GM11168 (cell line): Measurements from ENCODE around the gene DEFB123.

Source experiments
- in situ Hi-C: fragments of 300-500 bp; cut with MboI; formaldehyde crosslinking; loops from one replicate; pipeline ENCODE4 v1.12.0; 2022; ENCODE audit warnings: low sequenced_read_pairs; ENCODE audit not compliant: unreplicated experiment

Gene DEFB123

DNA sequence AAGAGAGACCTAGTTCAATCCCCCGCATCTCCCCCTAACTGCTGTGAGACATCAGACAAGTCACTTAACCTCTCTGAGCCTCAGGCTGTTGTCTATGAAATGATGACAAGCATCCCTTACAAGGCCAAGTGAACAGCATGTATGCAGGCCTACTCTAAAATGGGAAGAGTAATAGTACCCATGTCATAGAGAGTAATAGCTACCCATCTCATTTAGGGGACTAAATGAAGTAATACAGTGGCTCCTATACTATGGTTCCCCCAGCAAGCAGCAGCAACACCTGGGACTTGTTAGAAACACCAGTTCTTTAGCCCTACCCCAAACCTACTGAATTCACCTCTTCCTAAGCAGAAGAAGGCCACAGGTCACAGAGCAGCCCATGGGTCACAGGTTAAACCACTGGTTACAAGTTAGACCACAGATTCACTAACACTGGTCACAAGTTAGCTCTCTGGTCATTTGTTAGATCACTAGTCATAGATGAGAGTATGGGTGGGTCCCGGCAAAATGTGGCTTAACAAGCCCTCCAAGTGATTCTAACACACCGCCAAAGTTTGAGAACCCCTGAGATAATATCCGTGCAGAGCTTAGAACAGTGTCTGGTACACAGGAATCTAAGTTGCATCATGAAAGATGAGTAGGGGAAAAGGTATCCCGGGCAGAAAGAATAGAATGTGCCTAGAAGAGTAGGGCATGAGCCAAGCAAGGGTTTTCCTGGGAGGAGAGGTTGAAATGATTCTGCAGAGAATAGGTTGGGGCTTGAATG is 33.1 kb downstream of the DEFB123 start:
- in situ Hi-C loops: no loop called here

DNA sequence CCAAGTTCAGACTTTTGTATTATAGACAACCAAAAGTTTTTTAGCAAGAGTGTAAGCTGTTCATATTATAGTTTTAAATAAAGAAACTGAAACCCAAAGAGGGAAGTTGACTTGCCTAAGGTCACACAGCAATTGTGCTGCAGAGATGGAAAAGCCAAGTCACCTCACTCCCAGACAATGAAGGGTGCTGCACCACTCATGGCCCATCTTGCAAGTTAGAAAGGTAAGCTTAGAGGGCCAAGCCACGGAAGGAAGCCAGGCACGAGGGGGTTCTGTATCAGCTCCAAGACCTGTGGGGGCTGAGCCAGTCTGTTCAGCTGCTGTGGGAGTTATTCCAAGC is 33.6 kb downstream of the DEFB123 start:
- in situ Hi-C loops: no loop called here

DNA sequence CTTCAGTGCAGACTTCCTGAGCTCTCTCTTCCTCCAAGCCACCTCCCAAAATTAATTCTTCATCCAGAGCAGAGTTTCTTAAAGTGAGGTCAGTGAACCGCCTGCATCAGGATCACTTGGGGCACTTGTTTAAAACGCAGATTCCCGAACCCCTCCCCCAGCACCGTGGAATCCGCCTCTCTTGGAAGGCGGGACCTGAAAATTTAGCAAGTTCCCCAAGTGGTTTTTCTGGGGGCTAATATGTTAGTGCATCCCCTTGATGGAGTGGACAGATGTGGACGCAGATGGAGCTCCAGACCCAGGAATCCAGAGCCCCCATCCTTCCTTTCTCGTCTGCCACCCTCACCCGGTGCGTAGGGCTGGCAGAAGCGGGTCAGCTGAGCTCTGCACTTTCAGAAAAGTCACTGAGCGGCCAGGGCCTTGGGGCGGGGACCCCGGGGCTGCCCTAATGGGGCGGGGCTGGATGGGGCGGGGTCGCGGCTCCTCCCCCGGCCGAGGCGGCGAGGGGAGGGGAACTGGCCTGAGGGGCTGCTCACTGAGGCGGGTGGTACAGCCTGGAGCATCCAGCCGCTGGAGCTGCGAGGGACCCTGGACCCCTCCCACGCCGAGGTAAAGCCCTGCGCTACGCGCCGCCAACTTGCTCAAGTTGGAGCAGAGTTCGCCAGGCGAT is 34.5 kb downstream of the DEFB123 start, which contains the start of the genes DEFB124 and REM1:
DEFB124 (minus strand) TSS at position 370 of the 670 bp plus-strand sequence. CDS start 2,114 bp downstream, outside the sequence.
REM1 (plus strand) TSS at position 531 of the 670 bp plus-strand sequence. CDS start 1,158 bp downstream, outside the sequence.
- in situ Hi-C loops: no loop called here

DNA sequence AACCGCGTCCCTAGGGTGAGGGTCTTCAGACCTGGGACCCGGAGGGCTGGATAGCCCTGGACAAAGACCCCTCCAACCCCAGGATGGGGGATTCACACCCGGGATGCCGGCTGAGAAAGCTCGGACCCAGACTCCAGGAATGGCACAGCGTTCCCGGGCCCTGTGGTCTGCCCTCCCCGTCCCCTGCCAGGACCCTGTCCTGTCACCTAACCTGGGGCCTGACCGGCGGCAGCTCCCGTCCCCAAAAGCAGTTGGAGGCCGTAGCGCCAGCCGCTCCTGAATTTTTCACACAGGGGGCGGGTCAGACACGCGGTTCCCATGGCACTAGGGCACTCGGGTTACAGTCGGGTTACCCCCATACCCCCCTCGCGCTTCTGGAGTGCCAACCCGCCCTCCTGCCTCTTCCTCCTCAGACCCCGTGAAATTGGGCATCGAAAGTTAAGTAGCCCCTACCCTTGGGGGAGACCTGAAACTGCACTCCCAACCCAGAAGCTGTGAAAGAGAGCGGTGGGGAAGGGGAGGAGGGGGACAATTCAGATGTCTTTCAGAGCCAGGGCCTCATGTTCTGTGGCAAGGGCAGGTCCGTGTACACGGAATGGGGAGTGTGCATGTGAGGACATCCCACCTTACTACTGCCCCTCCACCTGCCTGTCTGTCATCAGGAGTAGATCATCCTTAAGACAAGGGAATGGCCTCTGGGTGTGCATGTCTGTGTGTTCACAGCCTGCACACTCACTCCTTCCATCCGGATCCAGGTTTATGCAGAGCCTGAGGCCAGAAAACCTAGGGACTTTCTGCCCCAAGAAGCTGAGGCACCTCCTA is 35.3 kb downstream of the DEFB123 start:
- in situ Hi-C loops: no loop called here

DNA sequence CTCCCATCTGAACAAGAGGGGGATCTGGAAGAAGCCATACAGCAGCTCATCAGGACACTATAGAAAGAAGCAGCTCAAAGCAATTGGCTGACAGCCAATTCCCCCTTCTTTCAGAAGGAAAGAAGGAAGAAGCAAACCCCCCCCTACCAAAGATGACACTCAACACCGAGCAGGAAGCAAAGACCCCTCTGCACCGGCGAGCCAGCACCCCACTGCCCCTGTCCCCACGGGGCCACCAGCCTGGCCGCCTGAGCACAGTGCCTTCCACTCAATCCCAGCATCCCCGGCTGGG is 35.8 kb downstream of the DEFB123 start:
- in situ Hi-C loops: no loop called here

DNA sequence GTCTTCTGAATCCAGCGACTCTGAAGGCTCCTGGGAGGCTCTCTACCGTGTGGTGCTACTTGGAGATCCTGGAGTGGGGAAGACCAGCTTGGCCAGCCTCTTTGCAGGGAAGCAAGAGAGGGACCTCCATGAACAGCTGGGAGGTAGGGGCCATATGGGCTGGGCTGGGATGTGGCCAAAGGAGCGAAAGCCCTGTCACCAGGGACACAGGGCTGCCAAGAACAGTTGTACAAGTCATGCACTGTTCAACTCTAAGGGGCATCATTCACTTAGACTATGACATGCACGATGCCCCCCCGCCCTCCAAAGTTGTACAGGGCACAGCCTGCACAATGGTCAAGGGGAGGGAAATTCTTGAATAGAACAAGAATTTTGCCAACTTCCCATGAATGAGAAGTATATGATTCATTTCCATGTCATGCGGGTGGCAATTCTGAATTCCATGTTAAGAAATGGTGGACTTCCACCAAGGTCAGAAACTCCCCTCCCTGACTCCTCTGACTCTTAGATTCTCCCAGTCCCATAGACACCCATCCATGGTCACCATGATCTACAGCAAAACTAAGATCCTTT is 36.3 kb downstream of the DEFB123 start:
- in situ Hi-C loops: no loop called here

DNA sequence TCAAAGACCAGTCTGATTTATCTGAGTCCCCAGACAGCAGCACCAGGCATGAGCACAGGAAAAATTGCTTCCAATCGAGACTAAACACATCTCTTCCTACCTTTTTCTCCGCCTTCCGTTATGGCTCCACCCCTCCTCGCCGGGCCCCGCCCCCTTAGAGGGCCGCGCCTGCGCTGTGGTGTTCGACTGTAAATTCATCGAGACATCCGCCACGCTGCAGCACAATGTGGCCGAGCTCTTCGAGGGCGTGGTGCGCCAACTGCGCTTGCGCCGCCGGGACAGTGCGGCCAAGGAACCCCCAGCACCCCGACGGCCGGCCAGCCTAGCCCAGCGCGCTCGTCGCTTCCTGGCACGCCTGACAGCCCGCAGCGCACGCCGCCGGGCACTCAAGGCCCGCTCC is 43.6 kb downstream of the DEFB123 start:
- in situ Hi-C loops: no loop called here

DNA sequence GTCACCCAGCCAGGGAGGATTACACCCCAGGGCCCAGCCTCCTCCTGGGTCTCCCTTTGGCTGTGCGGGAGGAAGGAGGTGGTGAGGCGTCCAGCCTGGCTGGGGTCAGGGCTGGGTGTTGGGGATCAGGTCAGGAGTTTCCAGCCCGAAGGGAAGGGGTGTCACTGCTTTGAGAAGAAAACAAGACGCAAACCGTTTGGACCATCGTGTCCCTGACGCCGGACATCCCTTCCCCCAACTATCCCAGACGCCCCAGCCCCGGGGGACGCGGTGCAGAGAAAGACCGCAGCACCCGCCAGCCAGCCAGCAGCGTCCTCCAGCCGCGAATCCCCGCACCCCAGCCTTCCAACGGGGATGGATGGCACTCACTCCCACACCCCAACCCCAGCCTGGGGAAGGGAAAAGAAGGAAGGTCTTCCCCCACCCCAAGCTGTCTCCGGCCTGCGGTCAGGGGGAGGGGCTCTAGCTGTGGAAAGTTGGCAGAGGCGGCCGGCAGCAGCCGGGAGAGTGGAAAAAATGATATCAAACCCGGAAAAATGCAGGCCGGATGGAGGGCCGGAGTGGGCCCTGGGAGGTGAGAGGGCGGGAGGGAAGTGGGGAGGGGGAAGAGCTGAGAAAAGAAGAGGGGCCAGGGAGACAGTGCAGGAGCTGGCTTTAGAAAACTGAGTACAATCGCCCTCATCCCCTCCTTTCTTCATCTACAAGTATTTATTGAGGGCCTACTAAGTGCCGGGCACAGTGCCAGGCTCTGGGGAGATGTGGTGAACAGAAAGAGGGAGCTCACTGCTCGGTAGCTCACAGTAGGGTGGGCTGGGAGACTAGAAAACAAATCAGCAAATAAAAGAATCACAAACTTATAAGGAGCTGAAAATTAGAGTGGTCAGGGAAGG is 45.3 kb downstream of the DEFB123 start:
- in situ Hi-C loops: no loop called here

DNA sequence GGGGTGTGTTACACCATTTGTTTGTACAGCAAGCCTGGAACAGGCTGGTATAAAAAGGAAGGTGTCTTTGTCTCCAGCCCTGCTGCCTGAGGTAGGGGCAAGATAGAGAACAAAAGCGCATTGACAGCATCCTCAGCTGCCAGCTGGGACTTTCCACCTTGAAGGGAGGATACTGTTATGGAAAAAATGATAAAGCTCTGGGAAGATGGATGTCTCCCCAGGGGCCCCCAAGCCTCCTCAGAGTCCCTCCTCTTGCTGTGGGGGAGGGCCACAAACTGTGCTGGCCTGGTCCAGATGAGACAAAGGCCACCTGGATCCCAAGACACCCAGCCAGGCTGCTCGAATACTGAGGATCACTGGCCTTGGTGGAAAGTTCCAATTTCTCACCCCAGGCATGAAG is 47.7 kb downstream of the DEFB123 start:
- in situ Hi-C loops: no loop called here

DNA sequence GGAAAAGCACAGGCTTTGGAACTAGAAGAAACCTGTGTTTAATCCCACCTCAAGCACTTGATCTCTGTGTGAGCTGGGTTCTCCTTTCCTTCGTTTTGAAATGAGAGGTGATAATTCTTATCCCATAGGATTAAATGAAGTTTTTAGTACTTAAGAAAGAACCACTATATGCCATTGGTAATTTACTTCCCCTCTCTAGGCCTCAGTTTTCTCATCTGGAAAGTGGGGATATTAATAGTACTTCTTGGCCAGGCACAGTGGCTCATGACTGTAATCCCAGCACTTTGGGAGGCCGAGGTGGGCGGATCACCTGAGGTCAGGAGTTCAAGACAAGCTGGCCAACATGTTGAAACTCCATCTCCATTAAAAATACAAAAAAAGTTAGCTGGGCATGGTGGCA is 48.7 kb downstream of the DEFB123 start:
- in situ Hi-C loops: no loop called here

DNA sequence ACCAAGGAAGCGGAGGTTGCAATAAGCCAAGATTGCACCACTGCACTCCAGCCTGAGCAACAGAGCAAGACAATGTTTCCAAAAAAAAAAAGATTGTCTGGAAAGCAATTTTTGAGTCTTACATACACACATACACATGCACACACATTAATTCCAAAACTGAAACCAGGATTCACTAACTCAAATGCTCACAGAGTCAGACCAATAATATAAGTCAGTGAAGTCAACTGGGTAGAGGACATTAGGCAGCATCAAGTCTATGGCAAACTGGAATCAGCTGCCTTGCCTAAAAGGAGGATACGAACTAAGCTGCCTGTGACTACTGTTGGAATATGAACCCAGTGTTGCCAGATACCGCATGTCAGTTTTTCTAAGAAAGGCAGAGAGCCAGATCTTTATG is 50.3 kb downstream of the DEFB123 start:
- in situ Hi-C loops: no loop called here

DNA sequence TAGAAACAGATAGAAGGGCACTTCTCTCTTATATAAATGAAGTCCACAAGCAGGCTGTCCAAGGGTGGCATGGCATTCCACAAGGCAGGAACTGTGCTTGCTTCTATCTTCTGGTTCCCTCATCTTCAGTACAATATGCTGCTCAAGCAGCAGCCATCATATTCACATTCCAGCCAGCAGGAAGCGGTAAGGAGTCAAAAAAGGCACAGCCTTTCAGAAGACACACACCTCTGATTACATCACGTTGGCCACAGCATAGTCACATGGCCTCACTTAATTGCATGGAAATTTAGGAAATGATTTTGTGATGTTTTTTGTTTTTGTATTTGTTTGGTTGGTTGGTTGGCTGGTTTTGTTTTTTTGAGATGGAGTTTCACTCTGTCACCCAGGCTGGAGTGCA is 53.7 kb downstream of the DEFB123 start:
- in situ Hi-C loops: no loop called here

DNA sequence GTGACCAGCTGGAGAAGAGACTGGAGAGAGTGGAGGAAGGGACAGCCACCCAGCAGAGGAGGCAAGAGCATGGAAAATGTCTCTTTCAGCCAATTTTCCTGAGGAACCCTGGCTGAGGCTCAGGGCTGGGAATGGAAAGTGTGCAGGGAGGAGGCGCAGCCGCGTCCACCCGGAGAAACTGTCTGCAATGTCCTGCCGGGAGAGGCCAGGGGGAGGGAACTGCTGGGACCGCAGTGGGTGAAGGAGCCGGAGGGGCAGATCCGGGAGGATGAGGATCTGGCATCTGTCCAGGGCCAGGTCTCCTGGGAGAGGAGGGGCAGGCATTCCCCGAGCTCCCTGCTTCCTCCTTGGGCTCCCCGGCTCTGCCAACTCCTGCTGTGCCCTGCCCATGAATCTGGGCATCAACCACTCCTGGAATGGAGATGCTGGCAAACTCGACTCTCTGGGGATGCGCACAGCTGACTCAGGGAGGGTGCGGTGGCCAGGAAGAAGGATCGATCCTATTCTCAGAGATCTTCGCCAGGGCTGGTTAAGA is 56.4 kb downstream of the DEFB123 start:
- in situ Hi-C loops: no loop called here

DNA sequence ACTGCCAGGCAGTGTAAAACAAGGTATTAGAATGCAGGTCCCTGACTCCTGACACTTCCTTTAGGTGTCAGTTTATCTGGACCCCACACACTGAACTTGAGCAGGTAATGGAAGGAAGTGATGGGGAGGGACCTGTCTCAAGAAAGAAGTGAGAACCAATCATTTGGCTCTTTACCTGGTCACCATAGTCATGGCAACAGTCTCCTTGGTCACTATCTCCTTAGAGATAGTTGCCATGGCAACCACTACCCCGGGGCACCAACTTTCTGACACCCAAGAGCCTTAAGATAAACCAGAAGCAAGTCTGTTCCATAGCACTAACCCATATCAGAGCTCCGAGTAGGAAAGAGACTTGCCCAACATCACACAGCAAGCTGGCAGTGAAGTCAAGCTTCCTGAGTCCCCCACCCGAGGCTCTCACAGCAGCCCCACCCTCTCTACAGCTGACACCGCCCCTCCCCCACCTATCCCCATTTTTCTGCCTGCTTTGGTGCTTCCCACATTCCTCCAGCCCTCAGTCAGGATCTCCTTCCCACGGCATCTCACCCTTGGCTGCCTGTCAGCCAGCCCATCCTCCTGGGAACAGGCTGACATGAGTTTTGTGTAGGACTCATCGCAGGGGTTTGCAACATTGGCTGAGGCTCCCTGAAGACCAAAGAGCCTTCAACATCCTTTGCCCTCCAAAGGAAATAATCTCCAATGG is 57.6 kb downstream of the DEFB123 start:
- in situ Hi-C loops: no loop called here
